Umbilical cord (tissue), 2 donors: ENCODE measurements around the gene MRGPRX4. TPM values are rescaled to one million over a fixed set of nuclear protein-coding genes. Genes with fewer than 3 reads are reported as not detected.
"Not testable (repeated sequence)": the region's sequence is repeated elsewhere in the genome, so short reads cannot be mapped to it uniquely, and the experiment has no call there.

ENCODE experiments used
- DNase-seq: peaks from one replicate; pipeline ENCODE4 v3.0.0-alpha.2; 2015; ENCODE audit warnings: low spot score
- total RNA-seq: library from RNA; depleted of rRNA; stranded (reverse); fragments of >200 nt; gene quantifications from one replicate; pipeline ENCODE4 v1.2.3, GENCODE V29; 2014; ENCODE audit warnings: low replicate concordance; ENCODE audit not compliant: insufficient read depth

Gene MRGPRX4
- total RNA-seq = 0.96 TPM

GRCh38 chr11:18172666-18173065 is at the start of gene MRGPRX4:
TSS of gene MRGPRX4 (plus strand) at chr11:18172837. CDS start at chr11:18173257, 420 bp downstream.
- DNase-seq = no peak

GRCh38 chr11:18131115-18131514 is 41.5 kb upstream of the MRGPRX4 start:
- not testable (repeated sequence) for DNase-seq

GRCh38 chr11:18132341-18132740 is 40.3 kb upstream of the MRGPRX4 start, which contains the start of gene MRGPRX3:
TSS of gene MRGPRX3 (plus strand) at chr11:18132571. CDS start at chr11:18137203, 4,632 bp downstream.
- DNase-seq = no peak

GRCh38 chr11:18135308-18135707 is 37.3 kb upstream of the MRGPRX4 start:
- DNase-seq = no peak

- no peak for DNase-seq
Measured at GRCh38 chr11:18137186-18137800, 35.3 kb upstream of the MRGPRX4 start.

- no peak for DNase-seq
Measured at GRCh38 chr11:18140145-18140544, 32.5 kb upstream of the MRGPRX4 start.

GRCh38 chr11:18144243-18144642 is 28.4 kb upstream of the MRGPRX4 start:
- no peak for DNase-seq

- no peak for DNase-seq
Measured at GRCh38 chr11:18145025-18145424, 27.6 kb upstream of the MRGPRX4 start.

GRCh38 chr11:18145837-18146236 is 26.8 kb upstream of the MRGPRX4 start:
- DNase-seq = no peak

GRCh38 chr11:18151581-18151980 is 21.1 kb upstream of the MRGPRX4 start:
- DNase-seq = no peak

GRCh38 chr11:18168372-18168771 is 4.3 kb upstream of the MRGPRX4 start:
- DNase-seq = no peak

GRCh38 chr11:18171377-18172000 is 1.1 kb upstream of the MRGPRX4 start:
- DNase-seq = no peak

- no peak for DNase-seq
Measured at GRCh38 chr11:18173225-18173866, 709 bp downstream of the MRGPRX4 start.

GRCh38 chr11:18188796-18189195 is 16.2 kb downstream of the MRGPRX4 start:
- DNase-seq = no peak

GRCh38 chr11:18189476-18190245 is 17.0 kb downstream of the MRGPRX4 start:
- DNase-seq = not testable (repeated sequence)

- DNase-seq = no peak
Measured at GRCh38 chr11:18191376-18191775, 18.7 kb downstream of the MRGPRX4 start.

GRCh38 chr11:18193010-18193409 is 20.4 kb downstream of the MRGPRX4 start:
- DNase-seq = no peak

- no peak for DNase-seq
Measured at GRCh38 chr11:18196532-18196931, 23.9 kb downstream of the MRGPRX4 start.

- DNase-seq = not testable (repeated sequence)
Measured at GRCh38 chr11:18197738-18198137, 25.1 kb downstream of the MRGPRX4 start.

- DNase-seq = no peak
Measured at GRCh38 chr11:18203723-18204122, 31.1 kb downstream of the MRGPRX4 start.

- DNase-seq = no peak
Measured at GRCh38 chr11:18204220-18204619, 31.6 kb downstream of the MRGPRX4 start.

- no peak for DNase-seq
Measured at GRCh38 chr11:18204771-18205170, 32.1 kb downstream of the MRGPRX4 start.
